Nephron progenitor cell (in vitro differentiated cells): ENCODE measurements around the gene CUL9.

Source experiments
- DNase-seq: peaks from one replicate; pipeline ENCODE4 v3.0.0; 2021
- H3K27ac Mint-ChIP-seq: 2 replicates; pipeline ENCODE4 v1.8.0; 2021; ENCODE audit warnings: mild to moderate bottlenecking, moderate library complexity, mixed read lengths
- H3K27me3 Mint-ChIP-seq: 2 replicates; pipeline ENCODE4 v1.8.0; 2021; ENCODE audit warnings: mild to moderate bottlenecking, low read depth, mixed read lengths; ENCODE audit not compliant: poor library complexity
- H3K36me3 Mint-ChIP-seq: 2 replicates; pipeline ENCODE4 v1.8.0; 2021; ENCODE audit warnings: low read depth, mixed read lengths
- H3K4me1 Mint-ChIP-seq: 2 replicates; pipeline ENCODE4 v1.8.0; 2021; ENCODE audit warnings: mixed read lengths
- H3K4me3 Mint-ChIP-seq: 2 replicates; pipeline ENCODE4 v1.8.0; 2021; ENCODE audit warnings: mild to moderate bottlenecking, moderate library complexity, mixed read lengths
- H3K9me3 Mint-ChIP-seq: 2 replicates; pipeline ENCODE4 v1.8.0; 2021; ENCODE audit warnings: mild to moderate bottlenecking, moderate library complexity, mixed read lengths
- TF ChIP-seq, protein P1 (sequence below): fragments of 200-600 bp; sonication (generic); IDR thresholded peaks from 2 replicates; pipeline ENCODE4 v1.5.0; 2021; ENCODE audit warnings: antibody characterized with exemption

CUL9 gene

DNA sequence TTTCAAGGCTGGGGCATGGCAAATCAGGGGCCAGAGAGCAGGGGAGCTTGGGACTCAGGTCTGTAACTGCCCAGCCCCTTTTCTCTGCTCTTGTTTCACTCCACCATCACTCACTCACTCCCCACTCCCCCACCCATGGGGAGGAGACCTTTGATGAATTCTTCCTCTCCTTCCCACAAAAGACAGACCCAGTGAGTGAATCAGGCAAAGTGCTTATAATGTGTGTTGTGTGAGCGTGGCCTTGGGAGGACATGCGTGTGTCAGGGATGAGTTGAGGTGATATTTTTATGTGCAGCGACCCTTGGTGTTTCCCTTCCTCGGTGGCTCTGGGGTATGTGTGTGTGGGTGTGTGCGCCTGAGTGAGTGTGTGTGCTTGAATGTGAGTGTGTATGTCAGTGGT is 1.0 kb upstream of the CUL9 start:
- H3K36me3 Mint-ChIP-seq, result peaks cover 37% of the 10 kb centered on the region
- H3K4me1 Mint-ChIP-seq, result peaks cover 56% of the 10 kb centered on the region
- TF ChIP-seq, protein P1, sequence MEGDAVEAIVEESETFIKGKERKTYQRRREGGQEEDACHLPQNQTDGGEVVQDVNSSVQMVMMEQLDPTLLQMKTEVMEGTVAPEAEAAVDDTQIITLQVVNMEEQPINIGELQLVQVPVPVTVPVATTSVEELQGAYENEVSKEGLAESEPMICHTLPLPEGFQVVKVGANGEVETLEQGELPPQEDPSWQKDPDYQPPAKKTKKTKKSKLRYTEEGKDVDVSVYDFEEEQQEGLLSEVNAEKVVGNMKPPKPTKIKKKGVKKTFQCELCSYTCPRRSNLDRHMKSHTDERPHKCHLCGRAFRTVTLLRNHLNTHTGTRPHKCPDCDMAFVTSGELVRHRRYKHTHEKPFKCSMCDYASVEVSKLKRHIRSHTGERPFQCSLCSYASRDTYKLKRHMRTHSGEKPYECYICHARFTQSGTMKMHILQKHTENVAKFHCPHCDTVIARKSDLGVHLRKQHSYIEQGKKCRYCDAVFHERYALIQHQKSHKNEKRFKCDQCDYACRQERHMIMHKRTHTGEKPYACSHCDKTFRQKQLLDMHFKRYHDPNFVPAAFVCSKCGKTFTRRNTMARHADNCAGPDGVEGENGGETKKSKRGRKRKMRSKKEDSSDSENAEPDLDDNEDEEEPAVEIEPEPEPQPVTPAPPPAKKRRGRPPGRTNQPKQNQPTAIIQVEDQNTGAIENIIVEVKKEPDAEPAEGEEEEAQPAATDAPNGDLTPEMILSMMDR, result no peak
- DNase-seq, result no peak
- H3K27me3 Mint-ChIP-seq, result peaks cover 3% of the 10 kb centered on the region
- H3K27ac Mint-ChIP-seq, result peak overlapping the region; percentile 96
- peak overlapping the region; percentile 91 for H3K4me3 Mint-ChIP-seq
- no peaks in the 10 kb centered on the region for H3K9me3 Mint-ChIP-seq

DNA sequence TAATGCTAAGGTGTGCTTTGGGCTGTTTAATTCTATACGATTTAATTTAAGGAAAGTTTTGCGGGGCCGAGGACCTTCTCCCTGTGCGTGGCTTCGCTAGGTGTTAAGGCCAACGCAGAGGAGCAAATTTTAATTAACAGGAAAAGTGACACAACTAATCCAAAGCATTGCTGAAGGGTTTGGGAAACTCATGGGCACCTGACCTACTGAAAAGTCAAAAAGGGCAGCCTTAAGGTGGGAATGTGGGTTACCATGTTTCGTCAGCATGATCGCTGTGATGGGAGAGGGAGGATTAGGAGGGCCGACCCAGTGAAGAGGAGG is 415 bp upstream of the CUL9 start:
- DNase-seq, result no peak

DNA sequence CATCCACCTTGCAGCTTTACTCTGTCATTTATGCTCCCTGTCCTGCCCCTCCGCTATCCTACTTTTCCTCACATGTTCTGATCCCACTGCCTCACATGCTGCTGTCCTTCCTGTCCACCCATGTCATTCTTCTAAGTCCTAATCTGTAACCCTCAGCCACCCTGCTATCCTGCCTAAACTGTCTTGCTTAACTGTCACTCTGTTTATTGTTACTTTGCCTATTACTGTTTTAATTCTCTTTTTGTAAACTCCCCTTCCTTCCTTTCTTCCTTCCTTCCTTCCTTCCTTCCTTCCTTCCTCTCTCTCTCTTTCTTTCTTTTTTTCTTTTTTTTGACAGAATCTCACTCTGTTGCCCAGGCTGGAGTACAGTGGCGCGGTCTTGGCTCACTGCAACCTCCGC is 1.4 kb downstream of the CUL9 start:
- Mint-ChIP-seq H3K27me3 (no peaks in the 10 kb centered on the region), H3K36me3 (peaks cover 41% of the 10 kb centered on the region), H3K27ac (no peak overlapping the region), H3K4me1 (peaks cover 53% of the 10 kb centered on the region), H3K4me3 (peak overlapping the region; percentile 91), H3K9me3 (no peaks in the 10 kb centered on the region)
- TF ChIP-seq, protein P1, result no peak
- no peak for DNase-seq

More for the DNA sequence above, 415 bp upstream of the CUL9 start:
- Mint-ChIP-seq H3K4me3 (peak overlapping the region; percentile 91), H3K9me3 (no peaks in the 10 kb centered on the region), H3K36me3 (peaks cover 37% of the 10 kb centered on the region), H3K27me3 (no peaks in the 10 kb centered on the region), H3K4me1 (peaks cover 56% of the 10 kb centered on the region), H3K27ac (peak overlapping the region; percentile 96)
- TF ChIP-seq, protein P1, result no peak

DNA sequence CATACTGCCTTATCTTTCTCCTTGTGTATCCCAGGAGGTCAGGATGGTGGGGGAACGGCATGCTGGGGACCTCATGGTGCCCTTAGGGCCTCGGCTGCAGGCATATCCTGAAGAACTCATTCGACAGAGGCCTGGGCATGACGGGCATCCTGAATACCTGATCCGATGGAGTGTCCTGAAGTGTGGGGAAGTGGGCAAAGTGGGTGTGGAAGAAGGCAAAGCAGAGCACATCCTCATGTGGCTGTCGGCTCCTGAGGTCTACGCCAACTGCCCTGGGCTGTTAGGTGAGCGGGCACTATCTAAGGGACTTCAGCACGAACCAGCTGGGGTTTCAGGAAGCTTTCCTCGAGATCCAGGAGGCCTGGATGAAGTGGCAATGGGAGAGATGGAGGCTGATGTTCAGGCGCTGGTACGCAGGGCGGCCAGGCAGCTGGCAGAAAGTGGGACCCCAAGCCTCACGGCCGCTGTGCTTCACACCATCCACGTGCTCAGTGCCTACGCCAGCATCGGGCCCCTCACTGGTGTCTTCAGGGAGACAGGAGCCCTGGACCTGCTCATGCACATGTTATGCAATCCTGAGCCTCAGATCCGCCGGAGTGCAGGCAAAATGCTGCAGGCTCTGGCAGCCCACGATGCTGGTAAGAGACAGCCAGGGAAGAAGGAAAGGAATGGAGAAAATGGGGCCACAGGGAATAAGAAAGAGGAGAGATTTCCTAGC is 2.4 kb downstream of the CUL9 start:
- H3K27me3 Mint-ChIP-seq, result no peaks in the 10 kb centered on the region
- H3K4me1 Mint-ChIP-seq, result peaks cover 43% of the 10 kb centered on the region
- peak overlapping the region; percentile 24 for H3K27ac Mint-ChIP-seq
- peaks cover 42% of the 10 kb centered on the region for H3K36me3 Mint-ChIP-seq
- peak overlapping the region; percentile 50 for H3K4me3 Mint-ChIP-seq
- DNase-seq, result no peak
- TF ChIP-seq, protein P1, result no peak
- H3K9me3 Mint-ChIP-seq, result no peaks in the 10 kb centered on the region

DNA sequence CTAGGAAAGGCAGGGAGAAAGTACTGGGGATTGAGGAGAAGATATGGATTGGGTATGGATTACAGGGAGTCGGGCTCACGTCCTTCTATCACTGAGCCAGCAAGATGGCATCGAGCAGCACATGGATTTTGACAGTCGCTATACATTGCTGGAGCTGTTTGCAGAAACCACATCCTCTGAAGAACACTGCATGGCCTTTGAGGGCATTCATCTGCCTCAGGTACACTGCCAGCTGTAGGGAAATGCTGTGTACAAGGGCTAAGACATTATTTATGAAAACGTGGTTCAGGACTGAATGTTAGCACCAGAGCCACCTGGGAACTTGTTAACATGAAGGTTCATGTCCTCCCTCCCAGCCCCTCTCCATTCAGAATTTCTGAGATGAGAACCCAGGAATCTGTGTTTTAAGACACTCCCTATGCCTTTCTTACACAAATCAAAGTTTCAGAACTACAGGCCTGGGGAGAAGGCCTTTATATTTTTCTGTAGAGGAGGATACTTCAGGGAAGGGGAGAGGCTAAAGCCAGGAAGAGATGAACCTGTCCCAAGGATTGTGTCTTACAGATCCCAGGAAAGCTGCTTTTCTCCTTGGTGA is 3.5 kb downstream of the CUL9 start:
- Mint-ChIP-seq H3K36me3 (peaks cover 42% of the 10 kb centered on the region), H3K9me3 (no peaks in the 10 kb centered on the region), H3K4me3 (no peak overlapping the region), H3K27me3 (no peaks in the 10 kb centered on the region), H3K27ac (no peak overlapping the region), H3K4me1 (peaks cover 34% of the 10 kb centered on the region)
- TF ChIP-seq, protein P1, result no peak
- DNase-seq, result no peak

DNA sequence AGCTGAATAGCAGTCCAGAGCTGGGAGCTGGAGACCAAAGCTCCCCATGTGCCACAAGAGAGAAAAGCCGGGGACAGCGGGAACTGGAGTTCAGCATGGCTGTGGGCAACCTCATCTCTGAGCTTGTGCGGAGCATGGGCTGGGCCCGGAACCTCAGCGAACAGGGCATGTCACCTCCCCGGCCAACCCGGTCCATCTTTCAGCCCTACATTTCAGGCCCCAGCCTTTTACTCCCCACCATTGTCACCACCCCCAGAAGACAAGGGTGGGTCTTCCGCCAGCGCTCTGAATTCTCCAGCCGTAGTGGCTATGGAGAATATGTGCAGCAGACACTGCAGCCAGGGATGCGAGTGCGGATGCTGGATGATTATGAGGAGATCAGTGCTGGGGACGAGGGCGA is 4.0 kb downstream of the CUL9 start:
- DNase-seq, result no peak
- Mint-ChIP-seq H3K9me3 (no peaks in the 10 kb centered on the region), H3K27me3 (no peaks in the 10 kb centered on the region), H3K4me3 (no peak overlapping the region), H3K36me3 (peaks cover 42% of the 10 kb centered on the region), H3K27ac (no peak overlapping the region), H3K4me1 (peaks cover 29% of the 10 kb centered on the region)
- TF ChIP-seq, protein P1, result no peak
